OCI-LY3 (cell line): ENCODE results near the gene PPP1R37.
"Not testable (repeated sequence)": the region's sequence is repeated elsewhere in the genome, so short reads cannot be mapped to it uniquely, and the experiment has no call there.

Source experiments
- H2AFZ ChIP-seq: fragments of 200-600, 300-600 bp; shearing (Covaris generic); 2 replicates; pipeline ENCODE4 v1.6.0; 2014; ENCODE audit warnings: antibody characterized with exemption, low read depth, low read length
- H3K27ac ChIP-seq: fragments of 200-600, 300-600 bp; sonication (generic); 2 replicates; pipeline ENCODE4 v1.5.1; 2014; ENCODE audit warnings: mild to moderate bottlenecking, low read length, moderate library complexity, mixed read lengths
- H3K27me3 ChIP-seq: fragments of 200-600, 300-600 bp; sonication (generic); 2 replicates; pipeline ENCODE4 v1.6.1; 2014; ENCODE audit warnings: low read depth, low read length, mixed read lengths
- H3K36me3 ChIP-seq: fragments of 200-600, 300-600 bp; sonication (generic); replicated peaks from 2 replicates; pipeline ENCODE3; 2014; ENCODE audit warnings: low read depth, low read length, mixed read lengths
- H3K4me1 ChIP-seq: fragments of 300-600, 200-600 bp; sonication (generic); 2 replicates; pipeline ENCODE4 v1.6.1; 2014; ENCODE audit warnings: low read length, mixed read lengths
- H3K4me2 ChIP-seq: fragments of 200-600, 300-600 bp; sonication (generic); 2 replicates; pipeline ENCODE4 v1.6.1; 2014; ENCODE audit warnings: low read length, mixed read lengths
- H3K4me3 ChIP-seq: fragments of 300-600, 200-600 bp; sonication (generic); 2 replicates; pipeline ENCODE4 v1.5.1; 2014; ENCODE audit warnings: antibody characterized with exemption, mild to moderate bottlenecking, low read length, moderate library complexity
- H3K79me2 ChIP-seq: fragments of 300-600, 200-600 bp; shearing (Covaris generic); 2 replicates; pipeline ENCODE4 v1.6.1; 2014; ENCODE audit warnings: mild to moderate bottlenecking, low read length, mixed read lengths
- H3K9ac ChIP-seq: fragments of 300-600, 200-600 bp; shearing (Covaris generic); 2 replicates; pipeline ENCODE4 v1.6.0; 2014; ENCODE audit warnings: mild to moderate bottlenecking, low read length, moderate library complexity
- H3K9me3 ChIP-seq: fragments of 200-600, 300-600 bp; shearing (Covaris generic); 2 replicates; pipeline ENCODE4 v1.6.1; 2014; ENCODE audit warnings: low read length, mixed read lengths; ENCODE audit not compliant: insufficient read depth
- H4K20me1 ChIP-seq: fragments of 200-600, 300-600 bp; sonication (generic); 2 replicates; pipeline ENCODE4 v1.6.1; 2016; ENCODE audit warnings: low read length, mixed read lengths; ENCODE audit not compliant: insufficient read depth
- EZH2phosphoT487 ChIP-seq: fragments of 200-600 bp; shearing (Covaris generic); IDR thresholded peaks from 2 replicates; pipeline ENCODE4 v1.6.1; 2018; ENCODE audit warnings: antibody characterized with exemption, mixed run types, low read depth
- TF ChIP-seq, protein P1 (sequence below): fragments of 200-600, 300-600 bp; sonication (generic); IDR thresholded peaks from 2 replicates; pipeline ENCODE4 v1.5.1; 2014; ENCODE audit warnings: antibody characterized with exemption, low read length, low read depth

The PPP1R37 gene

DNA sequence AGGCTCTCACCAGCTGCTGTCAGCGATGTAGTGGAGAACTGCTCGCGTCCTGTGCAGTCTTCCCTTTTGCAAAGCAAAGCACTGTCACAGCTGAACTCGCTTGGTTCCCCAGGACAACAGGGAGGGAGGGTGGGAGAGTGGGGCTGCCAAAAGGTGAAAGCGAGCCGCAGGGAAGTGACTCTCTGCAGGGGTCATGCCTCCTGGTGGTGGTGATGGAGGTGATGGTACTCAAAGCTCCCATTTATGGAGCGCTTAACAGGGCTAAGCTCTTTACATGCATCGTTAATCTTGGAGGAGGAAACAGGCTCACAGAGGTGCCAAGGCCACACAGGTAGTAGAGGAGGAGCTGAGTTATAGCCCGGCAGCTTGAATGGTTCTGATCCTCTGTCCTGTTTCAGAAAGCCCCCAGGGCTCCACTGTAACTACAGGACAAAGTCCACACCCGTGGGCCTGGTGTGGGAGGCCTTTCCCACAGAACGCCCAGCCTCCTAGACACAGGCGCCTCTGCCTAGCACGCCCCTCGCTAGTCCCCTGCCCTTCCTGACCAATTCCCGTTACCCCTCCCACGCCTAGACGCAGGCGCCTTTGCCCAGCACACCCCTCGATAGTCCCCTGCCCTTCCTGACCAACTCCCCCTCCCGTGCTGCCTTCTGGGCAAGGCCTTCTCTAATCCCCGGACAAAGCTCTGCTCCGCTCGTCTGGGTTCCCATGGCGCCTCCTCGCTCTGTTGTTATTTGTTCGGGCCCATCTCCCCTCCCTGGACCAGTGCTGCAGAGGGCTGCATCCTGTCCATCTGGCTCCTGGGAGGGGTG, 10.7 kb downstream of the PPP1R37 start:
- Histone ChIP-seq H3K9ac (no peak overlapping the region), H4K20me1 (peaks cover 70% of the 10 kb centered on the region), H3K4me3 (no peak overlapping the region), H3K27me3 (no peaks in the 10 kb centered on the region), H3K4me1 (no peaks in the 10 kb centered on the region), H3K36me3 (no peaks in the 10 kb centered on the region), H3K79me2 (peaks cover 85% of the 10 kb centered on the region), H3K4me2 (no peak overlapping the region), H3K27ac (no peak overlapping the region), H2AFZ (no peak overlapping the region), H3K9me3 (no peaks in the 10 kb centered on the region)
- TF ChIP-seq, protein P1, sequence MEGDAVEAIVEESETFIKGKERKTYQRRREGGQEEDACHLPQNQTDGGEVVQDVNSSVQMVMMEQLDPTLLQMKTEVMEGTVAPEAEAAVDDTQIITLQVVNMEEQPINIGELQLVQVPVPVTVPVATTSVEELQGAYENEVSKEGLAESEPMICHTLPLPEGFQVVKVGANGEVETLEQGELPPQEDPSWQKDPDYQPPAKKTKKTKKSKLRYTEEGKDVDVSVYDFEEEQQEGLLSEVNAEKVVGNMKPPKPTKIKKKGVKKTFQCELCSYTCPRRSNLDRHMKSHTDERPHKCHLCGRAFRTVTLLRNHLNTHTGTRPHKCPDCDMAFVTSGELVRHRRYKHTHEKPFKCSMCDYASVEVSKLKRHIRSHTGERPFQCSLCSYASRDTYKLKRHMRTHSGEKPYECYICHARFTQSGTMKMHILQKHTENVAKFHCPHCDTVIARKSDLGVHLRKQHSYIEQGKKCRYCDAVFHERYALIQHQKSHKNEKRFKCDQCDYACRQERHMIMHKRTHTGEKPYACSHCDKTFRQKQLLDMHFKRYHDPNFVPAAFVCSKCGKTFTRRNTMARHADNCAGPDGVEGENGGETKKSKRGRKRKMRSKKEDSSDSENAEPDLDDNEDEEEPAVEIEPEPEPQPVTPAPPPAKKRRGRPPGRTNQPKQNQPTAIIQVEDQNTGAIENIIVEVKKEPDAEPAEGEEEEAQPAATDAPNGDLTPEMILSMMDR: no peak
- TF ChIP-seq EZH2phosphoT487: no peak

DNA sequence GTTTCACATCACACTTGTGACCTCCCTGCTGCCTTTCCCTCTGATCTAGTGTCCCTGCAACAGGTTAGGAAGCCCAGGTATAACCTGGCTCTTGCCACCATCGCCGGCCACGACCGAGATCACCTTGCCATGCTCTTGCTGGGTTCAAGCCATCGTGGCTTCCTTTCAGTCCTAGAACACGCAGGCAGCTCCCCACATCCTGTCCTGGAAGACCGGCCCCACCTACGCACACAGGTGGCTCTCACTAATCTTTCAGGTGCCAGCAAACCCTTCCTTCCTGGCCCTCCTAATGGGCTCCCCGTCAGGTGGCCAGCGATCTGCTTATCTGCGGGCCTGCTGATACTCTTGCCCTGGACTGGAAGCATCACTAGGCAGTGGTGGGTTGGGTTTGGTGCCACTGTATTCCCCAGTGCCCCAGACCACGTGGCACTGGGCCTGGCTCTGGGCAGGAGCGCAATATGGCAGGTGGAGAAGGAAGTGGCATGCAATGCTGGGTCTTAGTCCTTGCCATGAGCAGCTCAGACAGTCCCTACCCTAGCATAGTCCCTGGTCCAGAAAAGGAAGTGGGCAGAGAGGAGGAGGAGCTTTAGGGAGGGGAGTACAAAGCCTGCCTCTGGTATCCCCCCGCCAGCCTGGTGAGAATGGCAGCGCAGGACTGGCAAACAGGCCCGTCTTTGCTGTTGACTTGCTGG, 11.8 kb downstream of the PPP1R37 start:
- Histone ChIP-seq H3K79me2 (peaks cover 85% of the 10 kb centered on the region), H3K4me1 (no peaks in the 10 kb centered on the region), H3K27ac (no peak overlapping the region), H3K9me3 (no peaks in the 10 kb centered on the region), H3K4me3 (no peak overlapping the region), H2AFZ (no peak overlapping the region), H4K20me1 (peaks cover 70% of the 10 kb centered on the region), H3K27me3 (no peaks in the 10 kb centered on the region), H3K4me2 (no peak overlapping the region), H3K9ac (no peak overlapping the region), H3K36me3 (peaks cover 4% of the 10 kb centered on the region)
- no peak for TF ChIP-seq EZH2phosphoT487
- TF ChIP-seq, protein P1: no peak

DNA sequence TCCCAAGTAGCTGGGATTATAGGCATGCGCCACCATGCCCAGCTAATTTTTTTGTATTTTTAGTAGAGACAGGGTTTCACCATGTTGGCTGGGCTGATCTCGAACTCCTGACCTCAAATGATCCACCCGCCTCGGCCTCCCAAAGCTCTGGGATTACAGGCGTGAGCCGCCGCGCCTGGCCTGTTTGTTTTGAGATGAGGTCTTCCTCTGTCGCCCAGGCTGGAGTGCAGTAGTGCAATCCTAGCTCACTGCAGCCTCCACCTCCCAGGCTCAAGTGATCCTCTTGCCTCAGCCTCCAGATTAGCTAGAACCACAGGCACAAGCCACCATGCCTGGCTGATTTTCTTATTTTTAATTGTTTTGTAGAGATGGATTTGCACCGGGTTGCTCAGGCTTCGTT, 13.4 kb downstream of the PPP1R37 start:
- H3K9ac ChIP-seq, H3K4me1 ChIP-seq, H3K27me3 ChIP-seq, H3K4me3 ChIP-seq, H2AFZ ChIP-seq, H3K9me3 ChIP-seq, H3K36me3 ChIP-seq, H3K27ac ChIP-seq, H3K4me2 ChIP-seq: not testable (repeated sequence)
- Histone ChIP-seq H4K20me1 (peaks cover 70% of the 10 kb centered on the region), H3K79me2 (peaks cover 82% of the 10 kb centered on the region)

DNA sequence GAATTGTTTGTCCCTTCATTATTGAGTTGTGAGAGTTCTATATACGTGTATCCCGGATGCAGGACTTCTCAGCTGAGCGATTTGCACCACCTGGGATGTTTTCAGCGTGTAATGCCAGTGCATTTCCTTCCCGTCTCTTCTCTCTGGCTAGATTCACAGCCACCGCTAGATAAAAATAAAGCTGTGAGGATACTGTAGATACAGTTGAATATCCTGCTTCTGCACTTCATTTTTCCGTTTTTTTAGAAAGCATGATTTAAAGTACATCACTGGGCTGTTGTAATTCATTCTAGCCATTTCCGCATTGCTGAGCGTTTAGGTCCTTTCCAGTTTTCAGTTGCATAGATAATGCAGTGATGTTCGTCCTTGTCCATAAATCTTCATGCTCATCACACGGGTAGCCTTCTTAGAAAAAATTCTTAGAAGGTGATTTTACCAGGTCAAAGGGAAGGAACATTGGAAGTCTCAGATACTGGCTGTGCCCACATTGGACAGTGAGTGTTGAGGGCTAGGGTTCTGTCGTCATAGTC, 14.7 kb downstream of the PPP1R37 start:
- H3K9ac ChIP-seq: no peak overlapping the region
- TF ChIP-seq EZH2phosphoT487: no peak
- TF ChIP-seq, protein P1: no peak
- H3K79me2 ChIP-seq: peaks cover 82% of the 10 kb centered on the region
- H4K20me1 ChIP-seq: peaks cover 67% of the 10 kb centered on the region
- peaks cover 9% of the 10 kb centered on the region for H3K4me1 ChIP-seq
- no peak overlapping the region for H2AFZ ChIP-seq
- no peaks in the 10 kb centered on the region for H3K9me3 ChIP-seq
- H3K27me3 ChIP-seq: no peaks in the 10 kb centered on the region
- H3K27ac ChIP-seq: no peak overlapping the region
- H3K4me2 ChIP-seq: no peak overlapping the region
- peaks cover 4% of the 10 kb centered on the region for H3K36me3 ChIP-seq
- H3K4me3 ChIP-seq: no peak overlapping the region
